GM12878 (cell line): ENCODE data around the gene RSBN1L. TPM values are rescaled to one million over a fixed set of nuclear protein-coding genes. Genes with fewer than 3 reads are reported as not detected.

Experiments used
- ASH2L ChIP-seq: fragments of 300-600, 200-600 bp; sonication (generic); IDR thresholded peaks from 2 replicates; pipeline ENCODE4 v1.6.1; 2017; ENCODE audit warnings: low read depth, mild to moderate bottlenecking, borderline replicate concordance
- BACH1 ChIP-seq: fragments of 450-650 bp; IDR thresholded peaks from 2 replicates; pipeline ENCODE4 v1.6.1; 2017; ENCODE audit warnings: mild to moderate bottlenecking, borderline replicate concordance
- CBFB ChIP-seq: IDR thresholded peaks from 2 replicates; pipeline ENCODE4 v1.6.1; 2016; ENCODE audit warnings: antibody characterized with exemption, low read depth
- CBX5 ChIP-seq: sonication (generic); IDR thresholded peaks from 2 replicates; pipeline ENCODE4 v1.6.1; 2016; ENCODE audit warnings: low read depth, moderate library complexity, mild to moderate bottlenecking, inconsistent platforms
- EED ChIP-seq: sonication (generic); IDR thresholded peaks from 2 replicates; pipeline ENCODE4 v1.6.1; 2016; ENCODE audit warnings: antibody characterized with exemption, low read depth
- HDGF ChIP-seq: fragments of 450-650 bp; IDR thresholded peaks from 2 replicates; pipeline ENCODE4 v1.6.1; 2016; ENCODE audit warnings: antibody characterized with exemption
- IKZF1 ChIP-seq: fragments of 450-650 bp; conservative IDR thresholded peaks from 2 replicates; pipeline ENCODE4 v1.6.1; 2017; ENCODE audit warnings: antibody characterized with exemption, mild to moderate bottlenecking
- IRF4 ChIP-seq: IDR thresholded peaks from 2 replicates; pipeline ENCODE4 v1.6.1; 2011; ENCODE audit warnings: low read depth, low read length
- JUND ChIP-seq: IDR thresholded peaks from 2 replicates; pipeline ENCODE4 v1.6.1; 2012; ENCODE audit warnings: low read depth, mild to moderate bottlenecking, low read length, improper control_type of control experiment, moderate library complexity
- KAT2A ChIP-seq: conservative IDR thresholded peaks from 2 replicates; pipeline ENCODE4 v1.6.1; 2011; ENCODE audit warnings: low read depth, low read length; ENCODE audit not compliant: control insufficient read depth
- LARP7 ChIP-seq: fragments of 450-650 bp; IDR thresholded peaks from 2 replicates; pipeline ENCODE4 v1.6.1; 2017; ENCODE audit warnings: mild to moderate bottlenecking
- MXI1 ChIP-seq: fragments of 150-350 bp; IDR thresholded peaks from 2 replicates; pipeline ENCODE4 v1.6.1; 2011; ENCODE audit warnings: low read depth, mild to moderate bottlenecking, inconsistent platforms, low read length, improper control_type of control experiment
- SMAD1 ChIP-seq: fragments of 450-650 bp; IDR thresholded peaks from 2 replicates; pipeline ENCODE4 v1.6.1; 2018; ENCODE audit warnings: mild to moderate bottlenecking, low read depth; ENCODE audit not compliant: partially characterized antibody
- SP1 ChIP-seq: IDR thresholded peaks from one replicate; pipeline ENCODE4 v1.6.1; 2011; ENCODE audit warnings: low read depth, low read length
- SPI1 ChIP-seq: IDR thresholded peaks from 2 replicates; pipeline ENCODE4 v1.6.1; 2011; ENCODE audit warnings: low read depth, mild to moderate bottlenecking, low read length, moderate library complexity, borderline replicate concordance; ENCODE audit not compliant: insufficient read depth
- SRF ChIP-seq, 2 experiments: IDR thresholded peaks; 2 replicates each; pipeline ENCODE4 v1.6.1; 2011; ENCODE audit warnings: low read depth in 2 of 2, low read length in 2 of 2, mild to moderate bottlenecking in 1 of 2, moderate library complexity in 1 of 2
- TCF3 ChIP-seq: IDR thresholded peaks from 2 replicates; pipeline ENCODE4 v1.6.1; 2012; ENCODE audit warnings: low read depth, mild to moderate bottlenecking, low read length, borderline replicate concordance; ENCODE audit not compliant: insufficient read depth
- TCF7 ChIP-seq: IDR thresholded peaks from 2 replicates; pipeline ENCODE4 v1.6.1; 2014; ENCODE audit warnings: antibody characterized with exemption, borderline replicate concordance
- ZNF274 ChIP-seq: IDR thresholded peaks from one replicate; pipeline ENCODE4 v1.8.0; 2011; ENCODE audit not compliant: insufficient read length, insufficient read depth
- polyA plus RNA-seq, 11 experiments: library from polyadenylated mRNA; depleted of rRNA in 4 of 11; unstranded in 6 of 11; stranded (reverse) in 5 of 11; fragments of >200 nt; fragmentation: Nextera tagmentation in 4 of 11; fragmentation: Illumina TruSeq in 1 of 11; extraction: Ambion mirVana in 4 of 11; extraction: Trizol in 1 of 11; gene quantifications; 1 replicate in 1 of 11; 2 replicates in 10 of 11; pipeline versions ENCODE4 v1.2.1 to v1.2.3, GENCODE V29; 2011 to 2016; ENCODE audit warnings: inconsistent platforms in 2 of 11, missing spikeins in 2 of 11, low read depth in 1 of 11
- total RNA-seq, 4 experiments: library from RNA; depleted of rRNA in 3 of 4; stranded (reverse); fragments of >200 nt in 3 of 4; fragmentation: Illumina TruSeq in 1 of 4; extraction: Trizol in 1 of 4; gene quantifications; 2 replicates each; pipeline versions ENCODE4 v1.2.1 to v1.2.3, GENCODE V29; 2013 to 2021
- TF ChIP-seq, protein P1 (sequence below): fragments of 450-650 bp; IDR thresholded peaks from 2 replicates; pipeline ENCODE4 v1.6.1; 2017; ENCODE audit warnings: mild to moderate bottlenecking, low read depth, inconsistent platforms; ENCODE audit not compliant: poor library complexity, severe bottlenecking
- TF ChIP-seq, protein P2 (sequence below): IDR thresholded peaks from 2 replicates; pipeline ENCODE4 v1.6.1; 2011; ENCODE audit warnings: low read depth, low read length, improper control_type of control experiment, borderline replicate concordance
- TF ChIP-seq, protein P3 (sequence below): IDR thresholded peaks from 2 replicates; pipeline ENCODE4 v1.6.1; 2012; ENCODE audit warnings: low read depth, low read length, improper control_type of control experiment
- TF ChIP-seq, protein P4 (sequence below): IDR thresholded peaks from 2 replicates; pipeline ENCODE4 v1.6.1; 2011; ENCODE audit warnings: mild to moderate bottlenecking, low read depth, low read length, moderate library complexity; ENCODE audit not compliant: insufficient replicate concordance
- TF ChIP-seq, protein P5 (sequence below): IDR thresholded peaks from 2 replicates; pipeline ENCODE4 v1.6.1; 2011; ENCODE audit warnings: borderline replicate concordance, low read depth, mild to moderate bottlenecking, moderate library complexity, low read length; ENCODE audit not compliant: insufficient read depth, poor library complexity, severe bottlenecking

RSBN1L gene
- total and polyA plus RNA-seq, 10 of the 15 experiments (the other 5 are each of a cell fraction or from before 2014, with no cell fraction given) = 4.5 to 23.7 (median 10.3) TPM

DNA sequence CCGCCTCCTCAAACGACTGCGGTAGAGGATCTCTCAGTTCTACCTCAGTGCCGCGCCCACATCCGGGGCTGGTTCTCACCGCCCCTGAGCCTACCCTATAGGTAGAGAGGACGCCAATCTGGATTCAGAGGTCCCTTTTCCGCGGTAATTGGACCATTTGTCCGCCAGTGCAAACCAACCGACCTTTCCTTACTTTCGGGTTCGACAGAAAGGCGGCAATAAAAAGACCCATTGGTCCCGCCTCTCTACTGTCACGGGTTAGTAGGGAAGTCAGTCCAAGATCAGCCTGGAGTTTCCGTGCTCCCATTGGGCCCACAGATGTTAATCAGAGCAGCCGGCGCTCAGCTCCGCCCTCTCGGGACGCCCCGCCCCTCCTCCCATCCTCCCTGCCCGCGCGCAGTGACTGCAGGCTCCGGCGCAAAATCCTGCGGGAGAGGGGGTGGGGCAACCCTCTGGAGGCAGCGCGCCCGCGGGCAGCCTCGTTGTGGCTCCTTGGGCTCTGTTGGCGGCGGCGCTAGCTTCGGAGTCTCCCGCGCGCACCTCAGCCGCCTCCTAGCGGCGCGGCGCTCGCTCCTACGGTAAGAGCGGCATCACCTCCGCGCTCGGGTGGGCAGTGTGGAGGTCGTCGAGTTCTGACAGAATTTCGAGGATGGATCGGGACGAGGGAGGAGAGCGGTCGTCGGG, 102.3 kb downstream of the RSBN1L start, which contains the start of the genes PHTF2 and TMEM60 (continued):
- TF ChIP-seq CBX5 (no peak), LARP7 (no peak; the same call in 1 of the 2 replicates), HDGF (no peak), SPI1 (0 out of 2 replicates have a peak, but pooled peaks have one; percentile 0), MXI1 (0 out of 2 replicates have a peak, but pooled peaks have one; percentile 46), SRF (IDR thresholded peaks at IDR 0.05; ENCODE audit: low read depth in 2 of 2, low read length in 2 of 2) (no peak), CBFB (peak; percentile 74), BACH1 (peak; percentile 70), ZNF274 (no peak), IRF4 (no peak), IKZF1 (peak; percentile 89), ASH2L (peak; percentile 38; the same call in 1 of the 2 replicates), KAT2A (no peak), EED (peak; percentile 84), JUND (no peak), TCF7 (no peak), SMAD1 (no peak), TCF3 (0 out of 2 replicates have a peak, but pooled peaks have one; percentile 16), SP1 (peak; percentile 97)
- TF ChIP-seq, protein P1, sequence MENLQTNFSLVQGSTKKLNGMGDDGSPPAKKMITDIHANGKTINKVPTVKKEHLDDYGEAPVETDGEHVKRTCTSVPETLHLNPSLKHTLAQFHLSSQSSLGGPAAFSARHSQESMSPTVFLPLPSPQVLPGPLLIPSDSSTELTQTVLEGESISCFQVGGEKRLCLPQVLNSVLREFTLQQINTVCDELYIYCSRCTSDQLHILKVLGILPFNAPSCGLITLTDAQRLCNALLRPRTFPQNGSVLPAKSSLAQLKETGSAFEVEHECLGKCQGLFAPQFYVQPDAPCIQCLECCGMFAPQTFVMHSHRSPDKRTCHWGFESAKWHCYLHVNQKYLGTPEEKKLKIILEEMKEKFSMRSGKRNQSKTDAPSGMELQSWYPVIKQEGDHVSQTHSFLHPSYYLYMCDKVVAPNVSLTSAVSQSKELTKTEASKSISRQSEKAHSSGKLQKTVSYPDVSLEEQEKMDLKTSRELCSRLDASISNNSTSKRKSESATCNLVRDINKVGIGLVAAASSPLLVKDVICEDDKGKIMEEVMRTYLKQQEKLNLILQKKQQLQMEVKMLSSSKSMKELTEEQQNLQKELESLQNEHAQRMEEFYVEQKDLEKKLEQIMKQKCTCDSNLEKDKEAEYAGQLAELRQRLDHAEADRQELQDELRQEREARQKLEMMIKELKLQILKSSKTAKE = peak; percentile 93
- TF ChIP-seq, protein P2, sequence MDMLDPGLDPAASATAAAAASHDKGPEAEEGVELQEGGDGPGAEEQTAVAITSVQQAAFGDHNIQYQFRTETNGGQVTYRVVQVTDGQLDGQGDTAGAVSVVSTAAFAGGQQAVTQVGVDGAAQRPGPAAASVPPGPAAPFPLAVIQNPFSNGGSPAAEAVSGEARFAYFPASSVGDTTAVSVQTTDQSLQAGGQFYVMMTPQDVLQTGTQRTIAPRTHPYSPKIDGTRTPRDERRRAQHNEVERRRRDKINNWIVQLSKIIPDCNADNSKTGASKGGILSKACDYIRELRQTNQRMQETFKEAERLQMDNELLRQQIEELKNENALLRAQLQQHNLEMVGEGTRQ = no peak
- TF ChIP-seq, protein P3, sequence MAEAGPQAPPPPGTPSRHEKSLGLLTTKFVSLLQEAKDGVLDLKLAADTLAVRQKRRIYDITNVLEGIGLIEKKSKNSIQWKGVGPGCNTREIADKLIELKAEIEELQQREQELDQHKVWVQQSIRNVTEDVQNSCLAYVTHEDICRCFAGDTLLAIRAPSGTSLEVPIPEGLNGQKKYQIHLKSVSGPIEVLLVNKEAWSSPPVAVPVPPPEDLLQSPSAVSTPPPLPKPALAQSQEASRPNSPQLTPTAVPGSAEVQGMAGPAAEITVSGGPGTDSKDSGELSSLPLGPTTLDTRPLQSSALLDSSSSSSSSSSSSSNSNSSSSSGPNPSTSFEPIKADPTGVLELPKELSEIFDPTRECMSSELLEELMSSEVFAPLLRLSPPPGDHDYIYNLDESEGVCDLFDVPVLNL = no peak; the same call in 1 of the 2 replicates
- TF ChIP-seq, protein P4, sequence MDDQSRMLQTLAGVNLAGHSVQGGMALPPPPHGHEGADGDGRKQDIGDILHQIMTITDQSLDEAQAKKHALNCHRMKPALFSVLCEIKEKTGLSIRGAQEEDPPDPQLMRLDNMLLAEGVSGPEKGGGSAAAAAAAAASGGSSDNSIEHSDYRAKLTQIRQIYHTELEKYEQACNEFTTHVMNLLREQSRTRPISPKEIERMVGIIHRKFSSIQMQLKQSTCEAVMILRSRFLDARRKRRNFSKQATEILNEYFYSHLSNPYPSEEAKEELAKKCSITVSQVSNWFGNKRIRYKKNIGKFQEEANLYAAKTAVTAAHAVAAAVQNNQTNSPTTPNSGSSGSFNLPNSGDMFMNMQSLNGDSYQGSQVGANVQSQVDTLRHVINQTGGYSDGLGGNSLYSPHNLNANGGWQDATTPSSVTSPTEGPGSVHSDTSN = peak; percentile 97
- TF ChIP-seq, protein P5, sequence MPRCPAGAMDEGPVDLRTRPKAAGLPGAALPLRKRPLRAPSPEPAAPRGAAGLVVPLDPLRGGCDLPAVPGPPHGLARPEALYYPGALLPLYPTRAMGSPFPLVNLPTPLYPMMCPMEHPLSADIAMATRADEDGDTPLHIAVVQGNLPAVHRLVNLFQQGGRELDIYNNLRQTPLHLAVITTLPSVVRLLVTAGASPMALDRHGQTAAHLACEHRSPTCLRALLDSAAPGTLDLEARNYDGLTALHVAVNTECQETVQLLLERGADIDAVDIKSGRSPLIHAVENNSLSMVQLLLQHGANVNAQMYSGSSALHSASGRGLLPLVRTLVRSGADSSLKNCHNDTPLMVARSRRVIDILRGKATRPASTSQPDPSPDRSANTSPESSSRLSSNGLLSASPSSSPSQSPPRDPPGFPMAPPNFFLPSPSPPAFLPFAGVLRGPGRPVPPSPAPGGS = peak; percentile 17
